ENCODE measurements around the gene FCGR3A.
A peak's percentile ranks its signal among the peaks of the same experiment; 100 is the strongest.
"Not testable (repeated sequence)": the region's sequence is repeated elsewhere in the genome, so short reads cannot be mapped to it uniquely, and the experiment has no call there.

Gene FCGR3A

GRCh38 chr1:161529463-161530104 is 20.0 kb downstream of the FCGR3A start:
- not testable (repeated sequence) for DNase-seq

GRCh38 chr1:161528550-161528949 is 21.1 kb downstream of the FCGR3A start:
- DNase-seq = not testable (repeated sequence)

GRCh38 chr1:161525918-161526317 is 23.7 kb downstream of the FCGR3A start:
- not testable (repeated sequence) for DNase-seq

- DNase-seq = not testable (repeated sequence)
Measured at GRCh38 chr1:161525321-161525720, 24.3 kb downstream of the FCGR3A start.

- DNase-seq = not testable (repeated sequence)
Measured at GRCh38 chr1:161524742-161525291, 24.8 kb downstream of the FCGR3A start.

- DNase-seq = peak; percentile 14 to 67
Measured at GRCh38 chr1:161523817-161524741, 25.5 kb downstream of the FCGR3A start, which contains the start of gene HSPA6. Gene HSPA6 (plus strand): TSS chr1:161524540. CDS start chr1:161524659, 119 bp downstream.

GRCh38 chr1:161523041-161523816 is 26.4 kb downstream of the FCGR3A start:
- DNase-seq = not testable (repeated sequence)

- not testable (repeated sequence) for DNase-seq
Measured at GRCh38 chr1:161513953-161514352, 35.7 kb downstream of the FCGR3A start.

- DNase-seq = not testable (repeated sequence)
Measured at GRCh38 chr1:161513448-161513780, 36.2 kb downstream of the FCGR3A start.

GRCh38 chr1:161512636-161513447 is 36.8 kb downstream of the FCGR3A start:
- not testable (repeated sequence) for DNase-seq

- DNase-seq = no peak
Measured at GRCh38 chr1:161511756-161512060, 37.9 kb downstream of the FCGR3A start.

GRCh38 chr1:161511018-161511755 is 38.4 kb downstream of the FCGR3A start:
- DNase-seq = no peak

- no peak for DNase-seq
Measured at GRCh38 chr1:161510477-161510876, 39.1 kb downstream of the FCGR3A start.

- no peak for DNase-seq
Measured at GRCh38 chr1:161506336-161507223, 43.0 kb downstream of the FCGR3A start.

- DNase-seq = no peak
Measured at GRCh38 chr1:161505686-161506085, 43.9 kb downstream of the FCGR3A start.

GRCh38 chr1:161503394-161503748 is 46.2 kb downstream of the FCGR3A start:
- no peak for DNase-seq

- no peak for DNase-seq
Measured at GRCh38 chr1:161502641-161503393, 46.8 kb downstream of the FCGR3A start.

- no peak for DNase-seq
Measured at GRCh38 chr1:161502181-161502580, 47.4 kb downstream of the FCGR3A start.

GRCh38 chr1:161501234-161501633 is 48.4 kb downstream of the FCGR3A start:
- no peak for DNase-seq

All from SW 1271 (cell line).